A673 (cell line): ENCODE measurements around the gene FAM32A.

ENCODE experiments used
- EZH2 ChIP-seq: fragments of 200-600 bp; sonication (generic); IDR thresholded peaks from 2 replicates; pipeline ENCODE4 v1.6.1; 2017; ENCODE audit warnings: borderline replicate concordance, low read depth, mild to moderate bottlenecking, mixed read lengths, antibody characterized with exemption, low read length; ENCODE audit not compliant: poor library complexity, severe bottlenecking
- TF ChIP-seq, protein P1 (sequence below): fragments of 300-800, 200-600 bp; sonication (generic); conservative IDR thresholded peaks from 2 replicates; pipeline ENCODE4 v1.5.1; 2017; ENCODE audit warnings: low read depth, mild to moderate bottlenecking, antibody characterized with exemption, low read length, moderate library complexity, mixed read lengths

DNA sequence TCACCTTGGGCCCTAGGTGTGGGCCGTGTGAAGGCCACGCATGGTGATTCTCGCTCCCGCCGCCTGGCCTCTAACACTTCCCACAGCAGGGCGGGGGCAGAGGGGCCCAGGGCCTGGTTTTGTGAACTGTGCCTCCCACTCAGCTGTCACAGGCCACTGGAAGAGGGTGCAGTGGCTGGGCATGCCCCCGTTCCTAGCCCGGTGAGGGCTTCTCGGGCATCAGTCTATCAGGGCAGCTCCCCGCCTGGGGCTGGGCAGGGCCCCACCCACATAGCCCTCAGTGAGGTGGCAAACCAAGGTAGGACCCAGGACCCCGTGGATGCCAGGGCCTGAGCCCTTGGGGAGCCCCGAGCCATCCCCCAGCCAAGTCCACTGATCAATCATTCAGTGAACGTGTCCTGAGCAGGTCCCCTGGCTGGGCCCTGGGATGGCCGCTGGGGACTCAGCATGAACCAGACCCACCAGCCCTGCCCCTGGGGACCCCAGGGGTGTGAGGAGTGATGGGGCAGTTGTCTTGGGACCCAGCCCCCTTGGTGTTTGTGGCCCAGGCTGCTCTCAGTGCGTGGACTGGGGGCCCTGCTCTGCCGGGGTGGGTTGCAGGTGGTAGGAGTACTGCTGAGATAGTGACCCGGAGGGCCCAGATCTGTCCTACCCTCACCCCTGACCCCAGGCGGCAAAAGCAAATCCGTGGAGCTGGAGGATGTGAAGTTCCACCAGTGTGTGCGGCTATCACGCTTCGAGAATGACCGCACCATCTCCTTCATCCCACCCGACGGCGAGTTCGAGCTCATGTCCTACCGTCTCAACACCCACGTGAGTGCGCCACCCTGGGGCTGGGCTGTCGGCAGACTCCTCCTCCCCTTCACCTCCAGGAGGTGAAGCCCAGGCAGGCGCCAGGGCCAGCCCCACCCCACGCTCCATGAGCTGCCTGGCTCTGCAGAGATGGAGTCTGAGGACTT lies 41.9 kb downstream of the FAM32A start:
- TF ChIP-seq, protein P1, sequence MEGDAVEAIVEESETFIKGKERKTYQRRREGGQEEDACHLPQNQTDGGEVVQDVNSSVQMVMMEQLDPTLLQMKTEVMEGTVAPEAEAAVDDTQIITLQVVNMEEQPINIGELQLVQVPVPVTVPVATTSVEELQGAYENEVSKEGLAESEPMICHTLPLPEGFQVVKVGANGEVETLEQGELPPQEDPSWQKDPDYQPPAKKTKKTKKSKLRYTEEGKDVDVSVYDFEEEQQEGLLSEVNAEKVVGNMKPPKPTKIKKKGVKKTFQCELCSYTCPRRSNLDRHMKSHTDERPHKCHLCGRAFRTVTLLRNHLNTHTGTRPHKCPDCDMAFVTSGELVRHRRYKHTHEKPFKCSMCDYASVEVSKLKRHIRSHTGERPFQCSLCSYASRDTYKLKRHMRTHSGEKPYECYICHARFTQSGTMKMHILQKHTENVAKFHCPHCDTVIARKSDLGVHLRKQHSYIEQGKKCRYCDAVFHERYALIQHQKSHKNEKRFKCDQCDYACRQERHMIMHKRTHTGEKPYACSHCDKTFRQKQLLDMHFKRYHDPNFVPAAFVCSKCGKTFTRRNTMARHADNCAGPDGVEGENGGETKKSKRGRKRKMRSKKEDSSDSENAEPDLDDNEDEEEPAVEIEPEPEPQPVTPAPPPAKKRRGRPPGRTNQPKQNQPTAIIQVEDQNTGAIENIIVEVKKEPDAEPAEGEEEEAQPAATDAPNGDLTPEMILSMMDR: no peak
- TF ChIP-seq EZH2: no peak
